ENCODE measurements around the gene CPNE5. TPM values are rescaled to one million over a fixed set of nuclear protein-coding genes. Genes with fewer than 3 reads are reported as not detected.

Gene CPNE5
- total RNA-seq, 4 donors from 2014 or later = 3.0 to 8.3 (median 3.3) TPM; not detected in 1

DNA sequence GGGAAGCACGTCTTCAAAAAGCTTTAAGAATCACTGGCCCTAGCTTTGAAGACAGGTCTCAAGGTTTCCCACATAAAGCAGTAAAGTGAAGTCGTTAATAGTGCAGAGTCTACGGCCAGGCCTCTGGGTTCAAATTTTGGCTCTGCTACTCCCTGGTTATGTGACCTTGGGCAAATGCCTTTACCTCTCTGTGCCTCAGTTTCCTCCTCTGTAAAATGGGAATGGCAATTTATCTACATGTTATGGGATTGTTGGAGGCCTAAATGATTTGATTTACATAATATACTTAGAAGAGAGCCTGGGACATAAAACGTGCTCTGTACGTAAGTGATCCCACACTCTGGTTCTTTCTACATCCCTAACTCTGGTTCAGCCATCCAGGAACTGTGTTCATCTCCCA is 32.1 kb downstream of the CPNE5 start:
- no peaks in the 10 kb centered on the region for H3K9me3 ChIP-seq
- DNase-seq = no peak
- H3K36me3 ChIP-seq = no peaks in the 10 kb centered on the region
- H3K27me3 ChIP-seq = peaks cover 4% of the 10 kb centered on the region
- no peak overlapping the region for H3K27ac ChIP-seq
- H3K4me3 ChIP-seq = no peak overlapping the region
- intact Hi-C loops (cut with DNase I; ENCODE audit: low total_unique reads) = no loop called here
- in situ Hi-C loops (cut with MboI; ENCODE audit: low pct_ligation_motif_present in 1 of 4, low pct_unique_long_range_greater_than_20kb in 1 of 4, low sequenced_read_pairs in 3 of 4) = no loop called here
- WGBS, 2 donors (ENCODE audit: low coverage in 1 of 2) = 21 to 75% methylated on average over 2 to 5 of the region's 5 CpGs
- H3K4me1 ChIP-seq = no peaks in the 10 kb centered on the region
- TF ChIP-seq EP300 (IDR thresholded peaks at IDR 0.05; ENCODE audit: low read depth) (no peak), POLR2A (IDR thresholded peaks at IDR 0.05) (no peak), POLR2AphosphoS5 (IDR thresholded peaks at IDR 0.05) (no peak)
- TF ChIP-seq, protein P1, sequence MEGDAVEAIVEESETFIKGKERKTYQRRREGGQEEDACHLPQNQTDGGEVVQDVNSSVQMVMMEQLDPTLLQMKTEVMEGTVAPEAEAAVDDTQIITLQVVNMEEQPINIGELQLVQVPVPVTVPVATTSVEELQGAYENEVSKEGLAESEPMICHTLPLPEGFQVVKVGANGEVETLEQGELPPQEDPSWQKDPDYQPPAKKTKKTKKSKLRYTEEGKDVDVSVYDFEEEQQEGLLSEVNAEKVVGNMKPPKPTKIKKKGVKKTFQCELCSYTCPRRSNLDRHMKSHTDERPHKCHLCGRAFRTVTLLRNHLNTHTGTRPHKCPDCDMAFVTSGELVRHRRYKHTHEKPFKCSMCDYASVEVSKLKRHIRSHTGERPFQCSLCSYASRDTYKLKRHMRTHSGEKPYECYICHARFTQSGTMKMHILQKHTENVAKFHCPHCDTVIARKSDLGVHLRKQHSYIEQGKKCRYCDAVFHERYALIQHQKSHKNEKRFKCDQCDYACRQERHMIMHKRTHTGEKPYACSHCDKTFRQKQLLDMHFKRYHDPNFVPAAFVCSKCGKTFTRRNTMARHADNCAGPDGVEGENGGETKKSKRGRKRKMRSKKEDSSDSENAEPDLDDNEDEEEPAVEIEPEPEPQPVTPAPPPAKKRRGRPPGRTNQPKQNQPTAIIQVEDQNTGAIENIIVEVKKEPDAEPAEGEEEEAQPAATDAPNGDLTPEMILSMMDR (IDR thresholded peaks at IDR 0.05) = no peak

DNA sequence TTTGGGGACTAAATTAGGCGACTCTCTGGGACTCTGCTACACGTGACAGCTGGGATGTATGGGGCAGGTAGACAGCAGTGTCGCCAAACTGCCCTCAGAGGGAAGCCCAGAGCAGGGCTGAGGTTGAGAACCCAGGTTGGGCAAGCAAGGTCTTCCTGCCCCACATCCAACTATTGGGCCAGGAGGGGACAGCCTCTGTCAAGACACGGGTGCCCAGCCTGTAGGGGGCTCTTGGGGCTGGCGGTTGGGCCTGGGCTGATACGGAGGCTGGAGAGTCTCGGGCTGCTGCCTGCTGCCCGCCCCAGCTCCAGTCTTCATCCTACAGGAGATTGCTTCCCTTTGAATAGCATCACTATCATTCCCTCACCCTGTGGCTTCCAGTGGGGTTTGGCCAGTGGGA is 33.3 kb downstream of the CPNE5 start:
- no peak for TF ChIP-seq POLR2AphosphoS5 (IDR thresholded peaks at IDR 0.05)
- TF ChIP-seq POLR2A (IDR thresholded peaks at IDR 0.05) = no peak
- TF ChIP-seq, protein P1 (IDR thresholded peaks at IDR 0.05) = no peak
- TF ChIP-seq EP300 (IDR thresholded peaks at IDR 0.05; ENCODE audit: low read depth) = no peak
- Histone ChIP-seq H3K4me1 (no peaks in the 10 kb centered on the region), H3K4me3 (no peak overlapping the region), H3K27me3 (peaks cover 4% of the 10 kb centered on the region), H3K36me3 (no peaks in the 10 kb centered on the region), H3K27ac (no peak overlapping the region), H3K9me3 (no peaks in the 10 kb centered on the region)
- in situ Hi-C loops (cut with MboI; ENCODE audit: low pct_ligation_motif_present in 1 of 4, low pct_unique_long_range_greater_than_20kb in 1 of 4, low sequenced_read_pairs in 3 of 4) = no loop called here
- no peak for DNase-seq
- 78% methylated on average over 7 of the region's 8 CpGs; no CpG with 5 or more reads in 1 of the 2 donors for WGBS, 2 donors (ENCODE audit: low coverage in 1 of 2)
- intact Hi-C loops (cut with DNase I; ENCODE audit: low total_unique reads) = no loop called here

DNA sequence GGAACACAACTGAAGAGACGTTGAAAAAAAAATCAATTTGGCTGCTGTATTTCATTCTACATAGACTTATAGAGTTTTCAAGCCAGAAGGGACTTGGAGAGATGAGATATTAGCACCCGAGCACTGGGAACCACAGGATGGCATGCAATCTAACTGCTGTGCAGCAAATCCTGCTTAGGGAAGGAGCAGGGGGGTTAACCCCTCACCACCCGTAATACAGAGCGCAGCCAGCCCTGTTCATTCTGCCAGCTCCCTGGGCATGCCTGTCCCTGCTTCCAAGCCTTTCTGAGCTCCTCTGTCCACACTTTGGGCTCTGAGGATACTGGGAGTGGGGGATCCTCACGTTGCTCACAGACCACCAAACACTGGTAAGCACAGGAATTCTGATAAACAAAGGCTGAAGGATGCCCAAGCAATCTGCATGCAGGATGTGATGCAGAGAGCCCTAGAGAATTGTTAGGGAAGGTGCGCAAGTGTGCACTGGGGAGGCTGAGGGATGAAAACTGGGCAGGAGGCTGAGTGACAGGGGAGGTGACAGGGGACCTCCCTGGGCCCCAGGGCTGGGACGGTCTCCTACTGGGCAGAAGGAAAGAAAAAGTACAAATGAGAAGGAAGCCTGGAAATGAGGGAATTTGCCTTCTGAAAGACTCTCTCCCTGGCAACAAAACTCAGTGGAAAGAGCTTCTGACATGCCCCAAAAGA is 34.0 kb downstream of the CPNE5 start:
- Histone ChIP-seq H3K36me3 (no peaks in the 10 kb centered on the region), H3K27ac (no peak overlapping the region), H3K27me3 (peaks cover 4% of the 10 kb centered on the region), H3K4me3 (no peak overlapping the region), H3K4me1 (no peaks in the 10 kb centered on the region), H3K9me3 (no peaks in the 10 kb centered on the region)
- no peak for DNase-seq
- WGBS, 2 donors (ENCODE audit: low coverage in 1 of 2) = 55 to 58% methylated on average over 3 to 7 of the region's 7 CpGs
- intact Hi-C loops (cut with DNase I; ENCODE audit: low total_unique reads) = no loop called here
- in situ Hi-C loops (cut with MboI; ENCODE audit: low pct_ligation_motif_present in 1 of 4, low pct_unique_long_range_greater_than_20kb in 1 of 4, low sequenced_read_pairs in 3 of 4) = no loop called here
- TF ChIP-seq EP300 (IDR thresholded peaks at IDR 0.05; ENCODE audit: low read depth) (no peak), POLR2AphosphoS5 (IDR thresholded peaks at IDR 0.05) (no peak), POLR2A (IDR thresholded peaks at IDR 0.05) (no peak)
- TF ChIP-seq, protein P1 (IDR thresholded peaks at IDR 0.05) = no peak

DNA sequence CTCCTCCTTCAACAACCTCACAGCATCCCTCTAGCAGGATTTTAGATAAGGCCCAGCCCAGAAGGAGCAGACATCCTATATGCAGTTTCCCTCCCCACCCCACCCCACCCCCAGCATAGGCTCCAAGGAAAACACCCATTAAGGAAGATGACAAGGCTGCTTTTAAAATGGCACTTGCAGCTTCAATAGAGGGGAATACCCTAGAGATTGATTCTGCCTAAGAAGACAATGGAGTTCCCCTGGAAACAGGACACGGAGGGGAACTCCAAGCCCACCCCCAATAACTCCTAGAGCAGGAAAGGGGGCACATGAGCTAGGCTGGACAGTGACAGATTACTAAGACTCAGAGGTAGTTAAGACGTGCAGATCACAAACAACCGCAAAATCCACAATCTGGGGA is 34.7 kb downstream of the CPNE5 start:
- DNase-seq = no peak
- in situ Hi-C loops (cut with MboI; ENCODE audit: low pct_ligation_motif_present in 1 of 4, low pct_unique_long_range_greater_than_20kb in 1 of 4, low sequenced_read_pairs in 3 of 4) = no loop called here
- intact Hi-C loops (cut with DNase I; ENCODE audit: low total_unique reads) = no loop called here
- no peak overlapping the region for H3K27ac ChIP-seq
- TF ChIP-seq POLR2AphosphoS5 (IDR thresholded peaks at IDR 0.05) (no peak), POLR2A (IDR thresholded peaks at IDR 0.05) (no peak), EP300 (IDR thresholded peaks at IDR 0.05; ENCODE audit: low read depth) (no peak)
- TF ChIP-seq, protein P1 (IDR thresholded peaks at IDR 0.05) = no peak
- no peak overlapping the region for H3K4me3 ChIP-seq
- H3K36me3 ChIP-seq = no peaks in the 10 kb centered on the region
- H3K27me3 ChIP-seq = peaks cover 4% of the 10 kb centered on the region
- no peaks in the 10 kb centered on the region for H3K4me1 ChIP-seq
- WGBS, 2 donors (ENCODE audit: low coverage in 1 of 2) = 45 to 63% methylated on average over 2 to 3 of the region's 3 CpGs
- no peaks in the 10 kb centered on the region for H3K9me3 ChIP-seq

Data from transverse colon (tissue), 4 donors.